ENCODE data around the gene DENND6A. TPM values are rescaled to one million over a fixed set of nuclear protein-coding genes. Genes with fewer than 3 reads are reported as not detected.

The DENND6A gene
- total RNA-seq, 2 donors from 2014 or later, result 5.9 to 9.9 TPM

DNA sequence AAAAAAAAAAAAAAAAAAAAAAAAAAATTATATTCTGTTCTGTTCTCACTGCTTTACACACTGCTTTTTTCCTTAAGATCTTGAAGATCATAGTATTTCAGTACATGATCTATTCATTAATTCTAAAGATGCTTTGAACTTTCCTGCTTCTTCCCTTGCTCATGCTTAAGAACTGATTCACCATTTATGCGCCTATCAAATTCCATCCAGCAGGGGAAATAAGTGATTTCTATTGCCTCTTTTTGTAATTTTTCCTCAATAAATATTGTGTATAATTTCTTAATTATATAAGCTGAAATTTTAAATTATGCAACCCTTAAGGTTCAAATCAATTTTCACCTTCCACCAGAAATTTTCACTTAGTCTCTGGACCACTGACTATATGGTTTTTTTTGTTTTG is 10.6 kb downstream of the DENND6A start:
- no peak for DNase-seq
- Histone ChIP-seq H3K4me3 (no peak overlapping the region), H3K4me1 (no peaks in the 10 kb centered on the region), H3K27me3 (no peaks in the 10 kb centered on the region), H3K27ac (no peak overlapping the region), H3K36me3 (replicated peaks in 1 of 2; ENCODE audit: insufficient read depth in 1 of 2, low read depth in 2 of 2) (no peaks in the 10 kb centered on the region), H3K9me3 (no peaks in the 10 kb centered on the region)
- no peak for ATAC-seq
- TF ChIP-seq POLR2A (IDR thresholded peaks at IDR 0.05), result no peak
- TF ChIP-seq, protein P1, sequence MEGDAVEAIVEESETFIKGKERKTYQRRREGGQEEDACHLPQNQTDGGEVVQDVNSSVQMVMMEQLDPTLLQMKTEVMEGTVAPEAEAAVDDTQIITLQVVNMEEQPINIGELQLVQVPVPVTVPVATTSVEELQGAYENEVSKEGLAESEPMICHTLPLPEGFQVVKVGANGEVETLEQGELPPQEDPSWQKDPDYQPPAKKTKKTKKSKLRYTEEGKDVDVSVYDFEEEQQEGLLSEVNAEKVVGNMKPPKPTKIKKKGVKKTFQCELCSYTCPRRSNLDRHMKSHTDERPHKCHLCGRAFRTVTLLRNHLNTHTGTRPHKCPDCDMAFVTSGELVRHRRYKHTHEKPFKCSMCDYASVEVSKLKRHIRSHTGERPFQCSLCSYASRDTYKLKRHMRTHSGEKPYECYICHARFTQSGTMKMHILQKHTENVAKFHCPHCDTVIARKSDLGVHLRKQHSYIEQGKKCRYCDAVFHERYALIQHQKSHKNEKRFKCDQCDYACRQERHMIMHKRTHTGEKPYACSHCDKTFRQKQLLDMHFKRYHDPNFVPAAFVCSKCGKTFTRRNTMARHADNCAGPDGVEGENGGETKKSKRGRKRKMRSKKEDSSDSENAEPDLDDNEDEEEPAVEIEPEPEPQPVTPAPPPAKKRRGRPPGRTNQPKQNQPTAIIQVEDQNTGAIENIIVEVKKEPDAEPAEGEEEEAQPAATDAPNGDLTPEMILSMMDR (IDR thresholded peaks at IDR 0.05), result peak in 1 of 7 experiments; percentile 9
- intact Hi-C loops (cut with DNase I), result no loop called here
- 69 to 100% methylated on average over 1 of the region's 1 CpG for WGBS, 2 donors

- Histone ChIP-seq H3K27me3 (no peaks in the 10 kb centered on the region), H3K36me3 (replicated peaks in 1 of 2; ENCODE audit: insufficient read depth in 1 of 2, low read depth in 2 of 2) (no peaks in the 10 kb centered on the region), H3K4me1 (no peaks in the 10 kb centered on the region), H3K9me3 (no peaks in the 10 kb centered on the region), H3K27ac (no peak overlapping the region), H3K4me3 (no peak overlapping the region)
- DNase-seq, result no peak
- TF ChIP-seq, protein P1 (IDR thresholded peaks at IDR 0.05), result no peak
- no peak for TF ChIP-seq POLR2A (IDR thresholded peaks at IDR 0.05)
- intact Hi-C loops (cut with DNase I), result no loop called here
- WGBS, 2 donors, result 76 to 90% methylated on average over 1 of the region's 1 CpG
- ATAC-seq, result no peak
Measured at GRCh38 chr3:57681691-57682090, 11.2 kb downstream of the DENND6A start.

- Histone ChIP-seq H3K27me3 (no peaks in the 10 kb centered on the region), H3K4me3 (no peak overlapping the region), H3K27ac (no peak overlapping the region), H3K4me1 (no peaks in the 10 kb centered on the region), H3K36me3 (replicated peaks in 1 of 2; ENCODE audit: insufficient read depth in 1 of 2, low read depth in 2 of 2) (no peaks in the 10 kb centered on the region), H3K9me3 (no peaks in the 10 kb centered on the region)
- intact Hi-C loops (cut with DNase I), result no loop called here
- WGBS, 2 donors, result 86 to 91% methylated on average over 4 of the region's 4 CpGs
- ATAC-seq (no peak), DNase-seq (no peak)
- no peak for TF ChIP-seq POLR2A (IDR thresholded peaks at IDR 0.05)
- TF ChIP-seq, protein P1 (IDR thresholded peaks at IDR 0.05), result no peak
Measured at GRCh38 chr3:57680046-57680445, 12.8 kb downstream of the DENND6A start.

DNA sequence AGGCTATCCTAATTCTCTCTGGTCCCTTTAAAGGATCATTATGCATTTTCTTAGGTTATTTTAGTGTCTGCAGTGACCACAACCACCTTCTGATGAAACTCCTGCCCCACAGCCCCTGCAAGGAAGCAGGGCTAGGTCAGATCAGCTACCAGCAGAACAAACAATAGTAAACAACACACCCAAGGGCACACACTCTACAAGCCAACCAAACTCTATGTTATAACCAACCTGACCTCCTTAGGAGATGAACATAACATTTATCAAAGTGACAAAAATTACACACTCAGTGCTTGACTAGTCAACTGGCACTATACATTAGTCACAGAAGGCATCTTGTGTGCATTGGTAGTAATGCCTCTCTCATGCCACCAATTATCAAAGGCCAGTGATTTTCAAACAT is 17.3 kb downstream of the DENND6A start:
- Histone ChIP-seq H3K36me3 (replicated peaks in 1 of 2; ENCODE audit: insufficient read depth in 1 of 2, low read depth in 2 of 2) (no peaks in the 10 kb centered on the region), H3K4me1 (no peaks in the 10 kb centered on the region), H3K4me3 (no peak overlapping the region), H3K27me3 (no peaks in the 10 kb centered on the region), H3K9me3 (no peaks in the 10 kb centered on the region), H3K27ac (no peak overlapping the region)
- TF ChIP-seq, protein P1 (IDR thresholded peaks at IDR 0.05), result no peak
- TF ChIP-seq POLR2A (IDR thresholded peaks at IDR 0.05), result no peak
- intact Hi-C loops (cut with DNase I), result no loop called here
- ATAC-seq (no peak), DNase-seq (no peak)

DNA sequence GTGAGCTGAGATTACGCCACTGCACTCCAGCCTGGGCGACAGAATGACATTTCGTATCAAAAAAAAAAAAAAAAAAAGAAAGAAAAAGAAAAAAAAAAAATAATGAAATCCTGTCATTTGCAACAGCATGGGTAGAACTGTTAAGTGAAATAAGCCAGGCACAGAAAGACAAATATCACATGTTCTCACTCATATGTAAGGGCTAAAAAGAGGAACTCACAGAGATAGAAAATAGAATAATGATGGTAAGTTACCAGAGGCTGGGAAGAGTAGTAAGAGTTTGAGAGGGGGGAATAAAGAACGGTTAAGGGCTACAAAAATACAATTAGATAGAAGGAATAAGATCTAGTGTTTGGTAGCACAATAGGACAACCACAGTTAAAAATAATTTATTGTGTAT is 19.7 kb downstream of the DENND6A start:
- H3K9me3 ChIP-seq, result no peaks in the 10 kb centered on the region
- intact Hi-C loops (cut with DNase I), result no loop called here
- no peak overlapping the region for H3K4me3 ChIP-seq
- no peak overlapping the region for H3K27ac ChIP-seq
- DNase-seq, result no peak
- ATAC-seq, result no peak
- TF ChIP-seq, protein P1 (IDR thresholded peaks at IDR 0.05), result no peak
- no peak for TF ChIP-seq POLR2A (IDR thresholded peaks at IDR 0.05)
- H3K36me3 ChIP-seq (replicated peaks in 1 of 2; ENCODE audit: insufficient read depth in 1 of 2, low read depth in 2 of 2), result no peaks in the 10 kb centered on the region
- 80 to 94% methylated on average over 3 to 4 of the region's 4 CpGs for WGBS, 2 donors
- no peaks in the 10 kb centered on the region for H3K27me3 ChIP-seq
- H3K4me1 ChIP-seq, result no peaks in the 10 kb centered on the region

Measured in body of pancreas (tissue), 4 donors.